Neural progenitor cell (in vitro differentiated cells): ENCODE measurements around the gene MCRIP1.

ENCODE experiments used
- CTCF ChIP-seq: fragments of 200-600 bp; sonication (generic); IDR thresholded peaks from 2 replicates; pipeline ENCODE4 v1.5.1; 2017; ENCODE audit warnings: antibody characterized with exemption, mild to moderate bottlenecking
- EZH2 ChIP-seq: fragments of 200-600 bp; sonication (generic); IDR thresholded peaks from 2 replicates; pipeline ENCODE4 v1.6.1; 2017; ENCODE audit warnings: antibody characterized with exemption, mild to moderate bottlenecking, moderate library complexity

- TF ChIP-seq CTCF (no peak), EZH2 (no peak)
These were observed 40.1 kb downstream of the MCRIP1 start for GRCh38 chr17:81792675-81793615.
